Prostate gland (tissue), 2 donors: ENCODE measurements around the gene LURAP1L.

Experiments
- POLR2A ChIP-seq: fragments of 450-650 bp; IDR thresholded peaks from one replicate; pipeline ENCODE4 v1.6.1; 2016; ENCODE audit warnings: antibody characterized with exemption, mild to moderate bottlenecking
- POLR2AphosphoS5 ChIP-seq: sonication (generic); formaldehyde crosslinking; IDR thresholded peaks from one replicate; pipeline ENCODE4 v1.6.1; 2017; ENCODE audit warnings: antibody characterized with exemption
- TF ChIP-seq, protein P1 (sequence below), 4 experiments: fragments of 200-600 bp in 2 of 4; fragments of 450-650 bp in 2 of 4; sonication (generic) in 2 of 4; IDR thresholded peaks; 1 replicate in 3 of 4; 2 replicates in 1 of 4; pipeline ENCODE4 v1.5.1; 2016 to 2019; ENCODE audit warnings: antibody characterized with exemption in 4 of 4, mild to moderate bottlenecking in 2 of 4, moderate library complexity in 2 of 4

- TF ChIP-seq, protein P1, sequence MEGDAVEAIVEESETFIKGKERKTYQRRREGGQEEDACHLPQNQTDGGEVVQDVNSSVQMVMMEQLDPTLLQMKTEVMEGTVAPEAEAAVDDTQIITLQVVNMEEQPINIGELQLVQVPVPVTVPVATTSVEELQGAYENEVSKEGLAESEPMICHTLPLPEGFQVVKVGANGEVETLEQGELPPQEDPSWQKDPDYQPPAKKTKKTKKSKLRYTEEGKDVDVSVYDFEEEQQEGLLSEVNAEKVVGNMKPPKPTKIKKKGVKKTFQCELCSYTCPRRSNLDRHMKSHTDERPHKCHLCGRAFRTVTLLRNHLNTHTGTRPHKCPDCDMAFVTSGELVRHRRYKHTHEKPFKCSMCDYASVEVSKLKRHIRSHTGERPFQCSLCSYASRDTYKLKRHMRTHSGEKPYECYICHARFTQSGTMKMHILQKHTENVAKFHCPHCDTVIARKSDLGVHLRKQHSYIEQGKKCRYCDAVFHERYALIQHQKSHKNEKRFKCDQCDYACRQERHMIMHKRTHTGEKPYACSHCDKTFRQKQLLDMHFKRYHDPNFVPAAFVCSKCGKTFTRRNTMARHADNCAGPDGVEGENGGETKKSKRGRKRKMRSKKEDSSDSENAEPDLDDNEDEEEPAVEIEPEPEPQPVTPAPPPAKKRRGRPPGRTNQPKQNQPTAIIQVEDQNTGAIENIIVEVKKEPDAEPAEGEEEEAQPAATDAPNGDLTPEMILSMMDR (IDR thresholded peaks at IDR 0.05): no peak
- TF ChIP-seq POLR2A: no peak
- TF ChIP-seq POLR2AphosphoS5: no peak
These were observed 80.2 kb downstream of the LURAP1L start for GRCh38 chr9:12855066-12855465.
